ENCODE measurements around the gene SLC12A8.

The SLC12A8 gene

DNA sequence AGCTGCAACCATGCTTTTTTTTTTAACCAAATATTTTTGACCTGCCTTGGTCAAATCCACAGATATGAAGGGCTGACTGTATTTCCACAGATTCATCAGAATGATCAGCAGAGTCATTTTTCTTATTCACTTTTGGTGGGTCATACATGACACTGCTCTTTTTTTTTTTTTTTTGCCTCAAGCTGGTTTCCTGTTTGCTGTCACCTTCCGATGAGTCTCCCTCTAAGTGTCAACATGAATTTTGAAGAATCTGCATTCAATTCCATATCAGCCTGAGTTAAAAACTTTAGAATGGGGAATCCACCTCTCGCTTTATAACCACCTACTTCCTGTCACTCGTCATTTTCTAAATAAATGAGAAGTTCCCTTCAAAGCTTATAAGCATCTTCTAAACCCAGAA, 2.2 kb upstream of the SLC12A8 start:
- no peak for DNase-seq (ENCODE audit: low spot score)

DNA sequence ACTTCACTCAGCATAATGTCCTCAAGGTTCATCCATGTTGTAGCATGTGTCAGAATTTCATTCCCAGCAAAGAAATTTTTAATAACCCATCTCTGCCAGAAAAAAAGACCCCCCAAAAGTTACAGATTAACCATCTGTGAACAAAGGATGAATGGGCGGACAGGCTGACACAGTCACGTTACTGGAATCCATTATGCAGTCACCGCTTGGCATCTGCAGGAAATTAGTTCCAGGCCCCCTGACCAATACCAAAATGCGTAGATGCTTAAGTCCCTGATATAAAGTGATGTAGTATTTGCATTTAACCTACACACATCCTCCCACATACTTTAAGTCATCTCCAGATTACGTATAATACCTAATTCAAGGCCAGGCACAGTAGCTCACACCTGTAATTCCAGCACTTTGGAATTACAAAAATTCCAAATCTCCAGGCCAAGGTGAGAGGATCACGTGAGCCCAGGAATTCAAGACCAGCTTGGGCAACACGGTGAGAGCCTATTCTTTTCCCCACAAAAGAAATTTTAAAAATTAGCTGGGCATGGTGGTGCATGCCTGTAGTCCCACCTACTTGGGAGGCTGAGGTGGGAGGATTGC, 1.5 kb upstream of the SLC12A8 start:
- no peak for DNase-seq (ENCODE audit: low spot score)

DNA sequence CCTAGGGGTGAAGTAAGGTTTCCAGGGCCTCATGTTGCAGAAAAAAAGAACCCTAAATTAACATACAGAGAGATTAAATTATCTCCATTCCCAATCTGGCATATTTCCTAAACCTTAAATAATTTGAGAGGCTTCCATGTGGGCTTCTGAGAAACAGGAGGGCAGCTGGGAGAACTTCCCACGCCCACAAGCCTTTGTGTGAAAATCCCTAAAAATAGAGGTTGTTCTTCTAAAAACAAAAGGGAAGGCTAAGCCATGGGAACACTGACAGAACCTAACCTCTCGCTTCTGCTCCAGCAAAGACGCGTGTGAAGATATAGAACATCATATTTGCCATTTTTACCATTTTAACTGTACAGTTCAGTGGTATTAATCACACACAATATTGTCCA, 812 bp upstream of the SLC12A8 start:
- DNase-seq (ENCODE audit: low spot score) = no peak

DNA sequence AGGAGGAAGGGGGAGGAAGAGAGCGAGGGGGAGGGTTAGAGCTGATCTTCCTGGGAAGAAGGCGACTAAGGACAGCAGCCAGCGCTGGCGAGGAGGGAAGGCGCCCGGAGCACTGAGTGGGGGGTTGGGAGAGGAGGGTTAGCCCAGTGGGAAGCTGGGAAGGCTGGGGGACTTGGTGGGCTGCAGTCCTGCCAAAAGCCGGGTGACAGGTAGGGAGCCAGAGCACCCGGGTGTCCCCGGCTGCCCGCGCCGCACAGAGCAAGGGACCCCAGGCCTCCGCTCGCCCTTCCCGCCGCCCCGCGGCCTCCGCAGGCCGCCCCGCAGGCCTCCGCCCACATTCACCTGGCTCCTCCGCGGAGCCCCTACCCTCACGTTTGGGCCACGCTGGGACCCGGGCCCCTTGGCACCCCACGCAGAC, 448 bp downstream of the SLC12A8 start:
- peak; percentile 28 for DNase-seq (ENCODE audit: low spot score)

DNA sequence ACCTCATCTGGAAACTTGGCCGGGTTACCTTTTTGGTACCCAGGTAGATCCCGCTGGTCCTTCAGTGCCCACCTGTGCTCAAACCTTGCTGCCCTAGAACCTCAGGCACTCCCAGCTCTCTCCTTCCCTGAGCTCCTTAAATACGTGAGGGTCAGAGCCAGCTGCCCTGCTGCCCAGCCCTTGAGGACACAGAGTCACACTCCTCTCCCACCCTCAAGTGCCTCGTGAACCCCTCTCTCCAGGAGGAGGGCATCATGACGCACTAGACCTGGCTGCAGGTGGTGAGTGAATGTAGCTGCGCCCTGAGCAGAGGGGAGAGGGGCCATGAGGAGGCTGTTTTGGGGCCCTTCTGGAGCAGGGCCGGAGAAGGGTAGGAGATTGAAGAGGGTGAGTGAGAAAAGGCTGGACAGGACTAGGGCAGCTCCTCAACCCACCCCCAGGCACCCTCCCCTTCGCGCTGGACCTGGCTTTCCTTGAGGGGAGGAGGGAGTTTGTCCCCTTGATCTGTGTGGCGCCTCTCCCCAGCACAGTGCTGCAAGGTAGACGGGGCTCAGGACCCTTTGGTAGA, 941 bp downstream of the SLC12A8 start:
- DNase-seq (ENCODE audit: low spot score) = peak; percentile 25

DNA sequence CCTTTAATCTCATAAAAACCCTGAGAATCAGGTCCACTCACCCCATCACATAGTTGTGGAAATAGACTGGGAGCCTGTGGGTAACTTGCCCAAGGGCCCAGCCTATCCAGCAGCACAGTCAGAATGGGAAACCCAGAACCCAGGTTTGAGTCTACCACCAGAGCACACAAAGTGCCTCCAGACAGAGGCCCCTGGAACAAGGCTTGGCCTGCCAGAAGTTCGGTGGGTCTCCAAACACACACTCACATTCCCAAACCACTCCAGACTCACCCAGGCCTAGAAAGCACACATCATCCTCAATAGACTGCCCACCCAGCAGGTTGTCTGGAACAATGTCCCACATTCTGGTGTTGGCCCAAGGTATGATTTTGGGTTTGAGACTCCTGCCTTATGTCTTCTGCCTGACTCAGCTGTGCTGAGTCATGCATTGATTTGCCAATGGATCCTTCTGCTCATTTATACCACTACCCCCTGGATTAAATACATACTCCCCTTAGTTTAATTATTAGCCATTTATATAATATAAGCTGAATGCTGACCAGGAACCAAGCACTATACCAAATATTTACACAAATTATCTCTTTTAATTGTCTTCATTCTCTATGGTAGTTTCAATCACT, 4.5 kb downstream of the SLC12A8 start:
- DNase-seq (ENCODE audit: low spot score) = no peak

DNA sequence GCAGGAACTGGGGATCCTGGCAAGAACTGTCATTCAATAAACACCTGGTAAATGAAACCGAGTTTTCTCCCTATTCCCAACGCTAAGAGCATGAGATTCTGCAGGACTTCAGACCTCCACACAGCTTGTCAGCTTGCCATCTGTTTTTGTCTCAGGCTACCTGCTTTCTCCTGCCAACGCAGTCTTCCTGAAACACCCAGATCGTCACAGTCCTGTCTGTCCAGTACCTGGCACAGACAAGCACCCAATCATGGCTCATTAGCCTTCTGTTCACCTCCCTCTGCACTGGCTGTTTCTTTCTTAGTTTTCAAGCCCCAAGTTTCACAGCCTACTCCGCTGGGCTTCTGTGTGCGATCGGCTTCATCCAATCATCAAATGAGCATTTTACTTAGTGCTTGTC, 5.0 kb downstream of the SLC12A8 start:
- DNase-seq (ENCODE audit: low spot score) = no peak

DNA sequence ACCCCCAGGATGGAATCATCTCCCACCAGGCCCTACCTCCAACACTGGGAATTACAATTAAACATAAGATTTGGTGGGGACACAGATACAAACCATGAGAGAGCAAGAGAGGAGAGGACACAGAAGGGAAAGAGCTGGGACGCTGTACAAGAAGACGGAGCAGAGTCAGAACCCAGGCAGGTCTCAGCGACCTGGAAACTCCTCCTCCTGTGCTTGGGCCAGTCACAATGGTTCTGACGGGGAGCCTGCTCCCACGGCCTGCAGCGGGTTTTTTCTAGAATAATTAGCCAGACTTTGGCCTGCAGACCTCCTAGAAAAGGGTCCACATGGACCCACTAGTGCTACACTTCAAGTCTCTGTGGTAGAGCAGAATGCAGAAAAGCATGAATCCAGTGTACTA, 5.6 kb downstream of the SLC12A8 start:
- DNase-seq (ENCODE audit: low spot score) = no peak

DNA sequence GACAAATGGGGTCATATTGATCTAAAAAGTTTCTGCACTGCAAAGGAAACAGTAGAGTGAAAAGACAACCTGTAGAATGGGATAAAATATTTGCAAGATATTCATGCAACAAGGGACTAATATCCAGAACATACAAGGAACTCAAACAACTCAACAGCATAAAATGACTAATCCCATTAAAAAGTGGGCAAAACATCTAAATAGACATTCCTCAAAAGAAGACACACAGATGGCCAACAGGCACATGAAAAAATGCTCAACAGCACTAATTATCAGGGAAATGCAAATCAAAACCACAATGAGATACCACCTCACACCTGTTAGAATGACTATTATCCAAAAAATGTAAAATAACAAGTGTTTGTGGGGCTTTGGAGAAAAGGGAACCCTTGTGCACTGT, 8.8 kb downstream of the SLC12A8 start:
- DNase-seq (ENCODE audit: low spot score) = no peak

DNA sequence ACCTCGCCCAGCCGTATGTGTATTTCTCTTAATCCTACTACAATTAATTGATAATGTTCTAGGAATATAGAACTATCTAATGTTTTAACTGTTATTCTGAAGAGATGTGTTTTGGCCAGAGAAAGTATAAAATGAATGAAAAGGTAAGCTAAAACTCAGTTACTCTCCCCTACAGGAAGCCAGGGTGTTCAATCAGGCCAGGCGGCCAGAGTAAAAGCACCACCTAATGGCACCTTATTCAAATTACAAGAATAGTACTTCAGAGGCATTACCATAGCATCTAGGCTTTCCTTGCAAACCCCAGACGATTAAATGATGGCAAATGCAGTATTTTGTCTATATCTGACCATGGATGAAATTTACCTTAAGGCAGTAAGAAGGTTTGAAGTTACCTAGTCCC, 10.4 kb downstream of the SLC12A8 start:
- no peak for DNase-seq (ENCODE audit: low spot score)

DNA sequence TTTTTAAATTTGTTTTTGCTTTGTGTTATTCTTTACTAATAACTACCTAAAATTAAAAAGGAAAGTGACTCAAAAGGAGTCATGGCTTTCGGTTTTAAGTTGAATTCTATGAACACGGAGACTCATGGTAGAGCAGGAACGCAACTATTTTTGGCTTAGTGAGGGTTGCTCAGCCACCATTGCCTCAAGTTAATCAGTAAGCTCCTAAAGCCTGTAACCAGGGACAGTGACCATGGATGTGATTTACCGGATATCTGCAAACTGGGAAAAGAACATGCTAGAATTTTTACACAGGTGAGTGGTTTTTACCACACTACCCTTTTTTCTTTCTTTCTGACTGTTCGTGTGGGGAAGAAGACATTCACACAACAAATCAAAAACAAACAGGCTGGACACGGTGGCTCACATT, 11.8 kb downstream of the SLC12A8 start:
- DNase-seq (ENCODE audit: low spot score) = peak; percentile 63

DNA sequence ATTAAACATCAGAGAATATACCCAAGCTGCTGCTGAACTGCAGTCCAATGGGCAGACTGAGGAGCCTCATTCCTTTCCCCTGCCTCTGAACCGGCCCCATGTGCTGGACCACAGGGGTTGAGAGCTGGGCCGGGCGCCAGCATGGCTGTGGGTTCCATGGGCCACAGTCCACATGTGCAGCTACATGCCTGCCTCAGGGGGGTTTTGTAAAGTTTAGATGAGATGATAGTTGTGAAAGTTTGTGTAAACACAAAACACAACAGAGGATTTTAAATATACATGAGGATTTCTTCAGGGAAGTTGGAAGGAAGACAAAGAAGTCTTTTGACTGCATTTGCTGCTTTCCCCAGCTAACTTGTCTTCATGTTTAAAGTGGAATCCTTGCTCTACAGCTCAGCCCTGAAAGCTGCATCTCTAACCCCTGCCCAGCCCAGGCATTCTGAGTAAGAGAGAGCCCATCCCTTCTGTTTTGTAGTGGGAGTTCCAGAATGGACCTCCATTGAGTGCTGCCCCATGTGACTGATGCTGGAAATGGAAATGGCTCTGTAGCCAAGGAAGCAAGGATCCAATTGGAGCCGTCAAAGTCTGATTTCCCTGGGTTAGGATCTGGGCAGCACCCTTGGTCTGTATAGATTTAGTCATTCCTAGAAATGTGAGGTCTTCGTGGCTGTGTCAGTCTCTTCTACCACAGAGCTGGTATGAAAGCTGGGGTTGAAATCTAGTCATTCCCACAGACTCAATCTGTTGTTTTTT, 17.5 kb downstream of the SLC12A8 start:
- DNase-seq (ENCODE audit: low spot score) = no peak

DNA sequence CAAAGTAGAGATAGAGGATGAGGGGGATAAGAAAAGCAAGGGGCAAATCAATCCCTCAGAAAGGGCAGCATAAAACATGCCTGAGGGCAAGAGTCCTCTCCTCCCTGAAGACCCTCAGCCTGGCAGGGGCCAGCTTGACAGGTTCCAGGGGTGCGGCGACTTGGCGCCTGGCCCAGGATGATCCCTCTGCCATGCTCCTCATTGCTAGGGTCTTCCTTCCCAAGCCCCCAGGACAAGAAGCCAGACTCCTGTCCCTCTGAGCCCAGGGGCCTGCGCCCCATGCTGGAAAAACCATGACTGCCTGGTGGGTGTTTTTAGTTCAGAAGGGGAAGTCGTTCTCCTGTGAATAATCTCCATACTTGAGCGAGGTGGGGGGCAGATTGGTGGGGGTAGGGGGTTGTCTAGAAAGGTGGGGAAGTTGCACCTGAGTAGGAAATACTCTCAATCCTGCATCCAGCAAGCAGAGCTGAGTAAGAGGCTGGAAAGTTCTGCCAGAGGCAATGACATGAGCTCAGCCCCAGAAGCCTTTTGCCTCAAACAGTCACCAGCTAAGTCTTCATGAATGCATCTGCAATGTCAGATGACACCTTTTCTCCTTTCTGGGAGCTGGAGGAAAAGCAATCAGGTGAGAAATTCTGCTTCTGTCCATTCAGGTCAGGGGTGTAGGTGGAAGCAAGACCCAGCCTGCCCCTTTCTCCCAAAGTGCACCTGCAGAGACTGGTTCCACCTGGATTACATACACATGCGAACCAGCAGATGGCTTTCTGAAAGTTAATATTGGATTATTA, 18.3 kb downstream of the SLC12A8 start:
- no peak for DNase-seq (ENCODE audit: low spot score)

DNA sequence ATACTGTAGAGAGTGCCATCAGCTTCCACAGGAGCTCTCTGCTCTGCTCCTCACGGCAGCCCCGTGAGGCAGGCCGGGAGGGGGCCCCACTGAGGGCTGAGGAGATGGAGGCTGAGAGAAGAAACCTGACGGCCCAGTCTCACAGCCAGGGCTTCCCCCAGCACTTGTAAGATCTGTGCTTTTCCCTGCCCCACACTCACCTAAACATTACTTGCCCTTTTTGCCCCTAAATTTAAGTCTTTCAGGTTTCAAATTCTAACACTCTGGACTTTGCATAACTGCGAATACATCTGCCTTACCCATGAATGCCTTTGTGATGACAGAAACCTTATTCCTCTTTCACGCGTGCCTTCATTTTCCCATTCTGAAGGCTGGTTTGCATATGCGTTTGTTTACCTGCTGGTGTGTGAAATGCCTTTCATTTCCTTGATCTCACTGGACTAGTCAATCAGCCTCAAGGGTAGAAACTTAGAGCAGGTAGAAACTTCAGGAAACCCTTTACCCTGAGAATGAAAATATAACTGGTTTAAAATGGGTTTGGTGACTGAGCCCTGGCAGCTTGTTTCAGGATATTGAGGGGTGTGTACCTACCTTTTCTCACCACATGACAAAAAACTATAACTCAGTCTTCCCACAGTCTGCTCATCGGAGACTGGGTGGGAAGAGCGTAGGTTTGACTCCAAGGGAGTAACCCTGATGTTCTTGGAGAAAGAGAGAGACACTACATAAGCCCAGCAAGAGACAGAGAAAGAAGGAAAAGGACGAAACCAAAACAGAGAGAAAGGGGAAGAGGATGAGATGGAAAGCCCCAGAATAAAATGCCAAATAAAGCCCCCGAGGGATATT, 20.1 kb downstream of the SLC12A8 start:
- no peak for DNase-seq (ENCODE audit: low spot score)

DNA sequence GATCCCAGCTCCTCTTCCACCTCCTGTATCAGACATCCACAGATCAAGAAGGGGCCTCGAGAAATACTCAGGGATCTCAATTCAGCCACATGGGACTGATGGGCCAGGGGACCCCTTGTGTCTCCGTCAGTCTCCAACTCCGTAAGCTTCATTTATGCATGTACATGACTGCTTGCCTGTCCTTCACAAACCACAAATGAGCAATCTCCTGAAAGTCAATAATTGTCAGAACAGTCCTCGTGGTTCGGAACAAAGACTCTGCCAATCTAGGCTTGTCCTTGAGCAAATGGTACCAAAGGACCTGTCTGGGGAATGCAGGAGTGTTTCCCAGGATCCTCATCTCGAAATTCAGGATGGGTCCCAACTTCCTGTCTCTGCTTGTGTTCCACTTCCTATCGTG, 20.8 kb downstream of the SLC12A8 start:
- no peak for DNase-seq (ENCODE audit: low spot score)

DNA sequence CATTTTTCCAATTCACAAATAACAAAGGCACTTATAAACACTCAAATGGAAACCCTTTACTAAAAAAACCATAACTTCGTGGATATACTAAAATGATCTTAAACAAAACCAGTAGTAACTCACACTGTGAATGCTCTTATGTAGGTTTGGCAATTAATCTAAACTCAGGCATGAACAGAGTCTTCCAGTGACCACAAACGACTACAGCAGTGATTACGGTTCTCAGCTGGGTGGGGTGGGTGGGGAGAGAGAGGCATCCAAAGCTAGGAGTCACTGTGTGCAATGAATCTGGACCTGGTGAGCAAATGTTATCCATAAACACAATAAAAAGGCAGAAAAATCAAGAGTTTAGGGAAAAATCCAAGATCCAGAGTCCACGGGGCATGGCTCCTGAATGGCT, 21.3 kb downstream of the SLC12A8 start:
- no peak for DNase-seq (ENCODE audit: low spot score)

DNA sequence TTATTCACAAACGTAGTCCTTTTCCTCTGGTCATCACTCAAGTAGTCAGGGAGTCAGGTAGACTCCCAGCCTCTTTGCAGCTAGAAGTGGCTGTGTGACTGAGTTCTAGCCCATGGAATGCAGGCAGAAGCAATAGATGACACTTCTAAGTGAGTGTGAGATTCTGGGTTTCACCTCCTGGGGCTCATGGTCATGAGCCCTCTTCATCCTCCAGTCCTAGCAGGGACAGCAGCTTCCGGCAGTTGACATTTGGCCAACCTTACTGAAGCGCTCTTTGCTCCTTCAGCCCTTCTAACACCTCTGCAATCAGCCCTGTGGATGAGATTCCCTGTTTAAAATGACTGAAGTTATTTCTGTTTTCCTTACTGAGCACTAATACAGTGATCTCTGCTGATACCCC, 21.8 kb downstream of the SLC12A8 start:
- DNase-seq (ENCODE audit: low spot score) = no peak

DNA sequence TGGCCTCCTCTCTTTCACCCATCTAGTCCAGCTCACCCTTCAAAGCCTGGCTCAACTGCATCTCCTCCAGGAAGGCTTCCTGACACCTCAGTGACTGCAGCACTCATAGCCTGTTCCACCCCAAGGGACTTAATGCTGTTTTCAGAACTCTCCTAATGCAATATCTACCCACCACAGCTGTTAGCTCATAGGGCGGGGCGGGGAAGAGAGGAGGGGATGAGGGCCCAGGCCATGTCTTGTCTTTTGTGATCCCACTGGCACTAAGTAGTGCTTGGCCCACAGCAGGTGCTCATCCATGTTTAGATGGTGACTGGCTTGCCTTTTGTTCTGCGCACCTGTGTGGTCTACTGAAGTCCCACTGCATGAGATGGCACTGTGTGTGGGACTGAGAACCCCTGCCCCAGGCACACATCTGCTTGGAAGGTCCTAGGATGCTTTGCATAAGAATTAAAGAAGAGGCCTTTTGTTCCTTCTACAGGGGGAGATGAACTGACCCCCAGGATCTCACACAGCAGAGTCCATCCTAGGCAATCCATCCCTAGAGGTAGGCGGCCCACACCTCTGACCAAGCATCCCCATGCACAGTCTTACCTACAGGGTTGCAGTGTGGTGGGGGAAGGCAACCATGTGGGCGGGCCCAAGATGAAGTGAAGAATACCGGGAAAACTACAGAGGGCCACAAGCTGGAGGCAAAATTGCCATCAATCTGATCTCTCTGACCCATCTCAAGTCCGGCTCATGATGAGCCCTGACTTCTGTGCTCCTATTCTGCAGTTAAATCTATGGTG, 23.0 kb downstream of the SLC12A8 start:
- no peak for DNase-seq (ENCODE audit: low spot score)

DNA sequence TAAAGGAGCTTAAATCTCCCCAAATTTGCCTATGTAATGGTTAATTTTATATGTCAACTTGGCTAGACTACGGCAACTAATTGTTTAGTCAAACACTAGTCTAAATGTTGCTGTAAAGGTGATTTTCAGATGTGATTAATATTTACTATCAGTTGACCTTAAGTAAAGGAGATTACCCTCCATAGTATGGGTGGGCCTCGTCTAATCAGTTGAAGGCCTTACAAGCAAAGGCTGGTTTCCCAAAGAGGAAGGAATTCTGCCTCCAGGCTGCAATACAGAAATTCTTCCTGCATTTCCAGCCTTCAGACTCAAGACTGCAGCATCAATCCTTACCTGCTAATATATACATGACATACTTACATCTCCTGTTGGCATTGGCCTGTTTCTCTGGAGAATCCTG, 23.6 kb downstream of the SLC12A8 start:
- no peak for DNase-seq (ENCODE audit: low spot score)

DNA sequence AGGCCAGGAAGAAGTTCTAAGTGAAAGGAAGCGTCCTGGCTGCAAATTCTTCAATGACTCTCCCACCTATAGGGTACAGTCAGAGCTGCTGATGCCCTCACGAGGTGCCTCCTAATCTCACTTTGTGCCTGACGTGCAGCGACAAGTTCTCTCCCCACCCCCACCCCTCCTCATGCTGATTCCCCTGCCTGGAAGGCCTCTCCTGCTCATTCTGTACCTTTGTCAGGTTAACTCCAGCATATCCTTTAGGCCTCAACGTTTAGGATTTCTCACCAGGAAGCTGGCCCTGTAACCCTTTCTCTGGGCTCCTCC, 25.0 kb downstream of the SLC12A8 start:
- no peak for DNase-seq (ENCODE audit: low spot score)
